Activated CD4-positive, alpha-beta T cell treated with anti-CD3 and anti-CD28 coated beads for 36 hours (primary cell): Measurements from ENCODE around the gene ACAN. TPM values are rescaled to one million over a fixed set of nuclear protein-coding genes. Genes with fewer than 3 reads are reported as not detected.

Experiments
- ATAC-seq: fragments of 200-7000 bp; cut with Tn5 transposase; one replicate; pipeline ENCODE4 v1.10.0; 2021; ENCODE audit warnings: mild to moderate bottlenecking, moderate library complexity
- CTCF ChIA-PET: fragments of 350-600 bp; sonication (Branson Sonifier 250); formaldehyde crosslinking; loops from one replicate; lab custom pipeline; 2021; ENCODE audit warnings: antibody characterized with exemption; lab: Charles Lee
- POLR2A ChIA-PET: fragments of 350-600 bp; sonication (Branson Sonifier 250); formaldehyde crosslinking; loops from one replicate; lab custom pipeline; 2021; ENCODE audit warnings: antibody characterized with exemption, inconsistent platforms; lab: Charles Lee
- DNase-seq: peaks from one replicate; pipeline ENCODE4 v3.0.0-alpha.2; 2020
- H3K27ac Mint-ChIP-seq: one replicate; pipeline ENCODE4 v1.8.0; 2021; ENCODE audit warnings: mixed read lengths
- H3K27me3 Mint-ChIP-seq: one replicate; pipeline ENCODE4 v1.8.0; 2021; ENCODE audit warnings: mixed read lengths
- H3K36me3 Mint-ChIP-seq: one replicate; pipeline ENCODE4 v1.8.0; 2021; ENCODE audit warnings: low read depth, mixed read lengths
- H3K4me1 Mint-ChIP-seq: one replicate; pipeline ENCODE4 v1.8.0; 2021; ENCODE audit warnings: mixed read lengths
- H3K4me3 Mint-ChIP-seq: one replicate; pipeline ENCODE4 v1.8.0; 2021; ENCODE audit warnings: mild to moderate bottlenecking, moderate library complexity, mixed read lengths
- H3K9me3 Mint-ChIP-seq: one replicate; pipeline ENCODE4 v1.8.0; 2021; ENCODE audit warnings: low read depth, mixed read lengths
- intact Hi-C, 2 experiments: fragments of 100-400 bp; cut with DNase I in 1 of 2; cut with micrococcal nuclease in 1 of 2; formaldehyde crosslinking; loops; one replicate each; pipeline versions ENCODE4 v1.14.2 to v1.15.1; 2022 to 2024; cut with DNase I, micrococcal nuclease
- total RNA-seq, 2 experiments: library from RNA; stranded (reverse); gene quantifications; one replicate each; pipeline ENCODE4 v1.2.3, GENCODE V29; 2021

ACAN gene
- total RNA-seq, 2 experiments from 2014 or later, result not detected

DNA sequence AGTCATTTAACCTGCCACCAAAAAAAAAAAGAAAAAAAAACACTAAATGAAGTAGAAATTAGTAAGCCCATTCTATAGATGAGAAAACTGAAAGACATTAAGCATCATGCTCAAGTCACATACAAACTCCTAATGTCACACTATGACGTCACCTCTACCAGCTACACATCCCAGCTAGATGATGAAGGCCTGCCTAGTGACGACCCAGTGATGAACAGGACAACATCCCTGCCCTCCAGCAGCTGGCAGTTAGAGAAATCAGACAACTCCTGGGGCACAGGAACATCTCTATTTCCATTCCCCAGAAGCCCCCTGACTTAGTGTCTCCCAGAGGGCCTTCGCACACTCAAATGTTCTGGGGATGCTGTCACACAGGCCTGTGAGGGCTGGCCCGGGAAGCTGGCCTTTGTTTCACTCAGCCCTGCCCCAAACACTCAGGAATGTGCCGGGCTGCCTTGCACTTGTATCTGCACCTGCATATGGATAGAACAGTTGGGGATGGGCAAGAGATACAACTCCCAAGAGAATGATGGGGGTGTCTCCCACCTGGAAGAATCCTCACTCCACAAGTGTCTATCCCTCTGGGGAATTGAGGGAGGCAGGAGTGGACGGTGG is 99.1 kb downstream of the ACAN start:
- peaks cover 2% of the 10 kb centered on the region for H3K36me3 Mint-ChIP-seq
- peaks cover 40% of the 10 kb centered on the region for H3K4me1 Mint-ChIP-seq
- H3K27me3 Mint-ChIP-seq, result no peaks in the 10 kb centered on the region
- H3K4me3 Mint-ChIP-seq, result no peak overlapping the region
- intact Hi-C loops, result no loop called here
- no peak for ATAC-seq
- H3K9me3 Mint-ChIP-seq, result no peaks in the 10 kb centered on the region
- no peak for DNase-seq
- ChIA-PET CTCF (interaction anchor here (0.6 to 5.2 kb wide), 5 partner anchors 7 to 175 kb away, joined by 3 to 73 read pairs (median 8); partner anchors contain the start of gene HAPLN3), POLR2A (interaction anchor here (0.5 to 1.2 kb wide), 2 partner anchors 186 to 1484 kb away, joined by 4 to 8 read pairs; partner anchors contain the start of gene ABHD2)
- H3K27ac Mint-ChIP-seq, result peak overlapping the region; percentile 49

DNA sequence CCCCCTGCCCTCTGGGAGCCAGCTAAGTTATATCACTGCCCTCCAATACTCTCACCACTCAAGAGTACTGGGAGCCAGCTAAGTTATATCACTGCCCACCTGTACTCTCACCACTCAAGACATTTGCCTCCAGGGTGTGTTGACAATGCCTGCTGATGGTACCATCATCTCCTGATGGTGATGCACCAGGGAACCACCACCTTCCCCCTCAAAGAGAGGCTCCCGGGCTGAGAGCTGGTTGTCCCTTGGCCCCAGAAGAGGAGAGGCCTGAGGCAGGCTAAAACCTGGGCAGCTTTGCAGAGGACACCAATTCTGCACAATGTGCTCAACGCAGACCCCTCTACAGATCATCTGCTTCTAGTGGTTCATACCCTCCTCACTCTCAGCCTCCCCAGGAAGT is 99.6 kb downstream of the ACAN start:
- peaks cover 35% of the 10 kb centered on the region for H3K4me1 Mint-ChIP-seq
- POLR2A ChIA-PET, result interaction anchor here (0.5 to 1.2 kb wide), 2 partner anchors 185 to 1483 kb away, joined by 4 to 8 read pairs; partner anchors contain the start of gene ABHD2
- peaks cover 2% of the 10 kb centered on the region for H3K36me3 Mint-ChIP-seq
- CTCF ChIA-PET, result interaction anchor here (0.8 to 5.2 kb wide), 6 partner anchors 8 to 118 kb away, joined by 3 to 73 read pairs (median 8); partner anchors contain the start of gene HAPLN3
- H3K4me3 Mint-ChIP-seq, result no peak overlapping the region
- intact Hi-C loops, result no loop called here
- H3K27ac Mint-ChIP-seq, result no peak overlapping the region
- H3K9me3 Mint-ChIP-seq, result no peaks in the 10 kb centered on the region
- no peaks in the 10 kb centered on the region for H3K27me3 Mint-ChIP-seq
- ATAC-seq (no peak), DNase-seq (no peak)

DNA sequence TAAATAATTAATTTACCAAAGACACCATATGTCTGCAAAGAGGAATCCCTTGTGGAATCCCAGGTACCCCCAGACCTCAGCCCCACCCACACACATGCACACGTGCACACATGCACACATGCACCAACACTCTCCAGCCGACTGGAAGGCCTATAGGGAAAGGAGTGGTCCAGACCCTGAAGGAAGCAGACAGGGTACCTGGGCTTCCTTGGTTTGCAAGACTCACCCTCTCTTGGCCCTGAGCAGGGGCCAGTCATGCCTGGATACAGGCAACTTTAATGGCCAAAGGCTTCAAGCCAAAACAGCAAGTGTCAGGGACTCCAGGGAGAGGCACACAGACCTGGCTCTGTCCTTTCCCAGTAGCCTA is 101.0 kb downstream of the ACAN start:
- H3K4me1 Mint-ChIP-seq, result peaks cover 34% of the 10 kb centered on the region
- peak overlapping the region; percentile 78 for H3K27ac Mint-ChIP-seq
- ATAC-seq, result no peak
- CTCF ChIA-PET, result interaction anchor here (0.5 to 5.2 kb wide), 35 partner anchors 7 to 1447 kb away, joined by 3 to 73 read pairs (median 5); partner anchors contain the start of genes ABHD2 and HAPLN3
- H3K36me3 Mint-ChIP-seq, result peaks cover 2% of the 10 kb centered on the region
- no peaks in the 10 kb centered on the region for H3K27me3 Mint-ChIP-seq
- intact Hi-C loops, result loop anchor here (1.0 kb wide), 2 partner anchors 10 to 113 kb away; no protein-coding TSS in a partner anchor
- no peak overlapping the region for H3K4me3 Mint-ChIP-seq
- no peak for DNase-seq
- H3K9me3 Mint-ChIP-seq, result no peaks in the 10 kb centered on the region
- POLR2A ChIA-PET, result interaction anchor here (1.0 to 1.1 kb wide), 2 partner anchors 9 to 13 kb away, joined by 4 to 5 read pairs; partner anchors contain the start of gene HAPLN3

DNA sequence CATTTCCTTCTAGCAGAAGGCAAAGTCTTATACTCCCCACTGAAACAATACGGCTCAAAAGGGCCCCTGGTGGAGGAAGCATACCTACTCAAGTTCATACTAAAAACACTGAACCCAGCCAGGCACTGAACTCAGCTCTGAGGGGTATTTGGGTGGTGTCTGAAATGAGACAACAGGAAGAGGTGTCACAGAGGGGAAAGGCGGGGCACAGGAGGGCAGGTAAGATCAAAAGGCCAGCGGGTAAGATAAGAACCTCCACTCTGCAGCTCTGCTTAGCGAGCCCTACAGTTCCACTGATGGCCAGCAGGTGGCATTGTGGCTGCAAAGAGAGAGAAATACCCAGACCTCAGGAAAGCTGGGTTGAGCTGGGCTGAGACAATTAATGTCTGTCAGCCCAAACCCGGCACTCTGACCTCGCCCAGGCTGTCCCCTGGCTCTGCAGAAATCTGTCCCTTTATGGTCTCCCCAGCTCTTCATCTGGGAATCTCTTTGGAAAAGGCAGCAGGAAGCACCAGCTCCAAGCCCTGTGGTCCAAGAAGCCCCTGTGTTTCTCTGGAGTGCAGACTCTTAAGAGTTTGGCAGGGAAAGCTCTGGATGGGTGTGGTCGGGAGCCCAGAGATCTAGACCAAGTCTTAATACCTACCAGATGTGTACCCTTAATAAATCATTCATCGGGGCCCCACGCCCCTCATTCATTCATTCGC is 101.5 kb downstream of the ACAN start:
- H3K27me3 Mint-ChIP-seq, result no peaks in the 10 kb centered on the region
- CTCF ChIA-PET, result interaction anchor here (0.6 to 5.2 kb wide), 45 partner anchors 8 to 1447 kb away, joined by 3 to 73 read pairs (median 4); partner anchors contain the start of genes ABHD2 and HAPLN3
- peaks cover 2% of the 10 kb centered on the region for H3K36me3 Mint-ChIP-seq
- POLR2A ChIA-PET, result interaction anchor here (0.8 to 1.1 kb wide), 3 partner anchors 9 to 263 kb away, joined by 4 to 5 read pairs (median 4); partner anchors contain the start of gene HAPLN3
- no peaks in the 10 kb centered on the region for H3K9me3 Mint-ChIP-seq
- H3K4me3 Mint-ChIP-seq, result no peak overlapping the region
- DNase-seq (peak; percentile 95), ATAC-seq (peak; percentile 99)
- peaks cover 34% of the 10 kb centered on the region for H3K4me1 Mint-ChIP-seq
- intact Hi-C loops, result loop anchor here (1.0 to 5.0 kb wide), 4 partner anchors 10 to 273 kb away; no protein-coding TSS in a partner anchor
- peak overlapping the region; percentile 78 for H3K27ac Mint-ChIP-seq

DNA sequence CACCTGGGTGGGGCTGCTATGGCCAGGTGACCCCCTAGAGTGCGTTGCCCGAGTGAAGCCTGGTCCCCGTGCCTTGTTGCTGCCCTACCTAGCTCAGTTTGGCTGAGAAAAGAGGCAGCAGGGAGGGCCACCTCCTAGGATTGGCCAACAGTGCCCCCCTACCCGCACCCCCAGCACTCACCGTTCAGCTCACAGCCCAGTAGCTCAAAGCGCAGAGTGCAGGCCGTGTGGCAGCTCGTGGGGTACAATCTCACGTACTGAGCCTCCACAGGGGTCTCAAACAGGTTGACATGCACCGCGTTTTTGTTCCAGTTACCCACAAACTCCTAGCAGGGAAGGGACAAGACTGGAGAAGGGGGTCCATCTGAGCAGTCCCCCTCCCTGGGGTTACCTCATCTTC is 102.3 kb downstream of the ACAN start:
- H3K36me3 Mint-ChIP-seq, result peaks cover 2% of the 10 kb centered on the region
- peaks cover 34% of the 10 kb centered on the region for H3K4me1 Mint-ChIP-seq
- H3K27ac Mint-ChIP-seq, result no peak overlapping the region
- no peaks in the 10 kb centered on the region for H3K27me3 Mint-ChIP-seq
- DNase-seq (no peak), ATAC-seq (no peak)
- H3K9me3 Mint-ChIP-seq, result no peaks in the 10 kb centered on the region
- H3K4me3 Mint-ChIP-seq, result no peak overlapping the region
- ChIA-PET POLR2A (interaction anchor here (0.7 kb wide), 1 partner anchor 10 kb away, joined by 3 read pairs; no protein-coding TSS in a partner anchor), CTCF (interaction anchor here (0.7 to 5.2 kb wide), 29 partner anchors 9 to 375 kb away, joined by 3 to 73 read pairs (median 7); partner anchors contain the start of genes ABHD2 and HAPLN3)
- intact Hi-C loops, result loop anchor here (1.0 to 5.0 kb wide), 2 partner anchors 272 kb away; no protein-coding TSS in a partner anchor

DNA sequence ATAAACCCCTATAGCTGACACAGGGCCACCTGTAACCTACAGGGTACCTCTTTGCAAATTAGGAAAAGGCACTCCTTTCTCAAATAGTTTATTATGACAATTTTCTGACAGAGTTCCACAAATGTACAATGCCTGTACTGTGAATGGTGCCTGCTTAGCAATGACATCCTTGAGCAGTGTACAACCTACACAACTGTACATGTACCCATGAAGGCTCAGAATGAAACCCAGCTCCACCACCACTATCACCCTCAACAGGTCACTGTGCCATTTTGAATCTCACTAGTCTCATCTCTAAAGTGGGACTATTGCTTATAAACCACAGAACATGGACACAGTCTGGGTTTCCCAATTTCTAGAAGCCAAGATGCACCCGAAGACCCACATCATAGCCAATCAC is 102.9 kb downstream of the ACAN start:
- H3K27ac Mint-ChIP-seq, result no peak overlapping the region
- DNase-seq (no peak), ATAC-seq (no peak)
- H3K9me3 Mint-ChIP-seq, result no peaks in the 10 kb centered on the region
- intact Hi-C loops, result loop anchor here in 1 of 2 experiments (5.0 kb wide), 1 partner anchor 271 kb away; no protein-coding TSS in a partner anchor
- H3K4me1 Mint-ChIP-seq, result peaks cover 36% of the 10 kb centered on the region
- POLR2A ChIA-PET, result interaction anchor here (0.7 kb wide), 1 partner anchor 10 kb away, joined by 3 read pairs; no protein-coding TSS in a partner anchor
- H3K4me3 Mint-ChIP-seq, result no peak overlapping the region
- H3K36me3 Mint-ChIP-seq, result peaks cover 2% of the 10 kb centered on the region
- H3K27me3 Mint-ChIP-seq, result no peaks in the 10 kb centered on the region
- CTCF ChIA-PET, result interaction anchor here (1.4 to 5.2 kb wide), 8 partner anchors 15 to 300 kb away, joined by 3 to 73 read pairs (median 12); no protein-coding TSS in a partner anchor

DNA sequence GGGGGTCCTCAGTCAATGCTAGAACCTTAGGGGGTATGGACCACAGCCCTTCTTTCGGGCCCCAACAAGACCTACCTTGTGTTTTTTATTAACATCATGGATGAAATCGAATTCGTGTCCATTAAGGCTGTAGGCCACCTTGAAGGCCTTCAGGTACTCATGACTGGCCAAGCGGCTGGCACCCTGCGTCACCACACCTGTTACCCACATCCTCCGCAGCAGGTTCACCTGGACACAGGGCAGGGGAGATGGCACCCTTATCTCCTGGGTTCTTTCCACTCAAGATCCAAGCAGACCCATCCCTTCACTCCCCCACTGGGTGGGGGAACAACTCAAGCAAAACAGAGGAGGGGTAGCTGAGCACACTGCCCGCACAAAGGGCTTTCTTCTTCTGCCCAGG is 103.3 kb downstream of the ACAN start:
- intact Hi-C loops, result loop anchor here in 1 of 2 experiments (5.0 kb wide), 1 partner anchor 271 kb away; no protein-coding TSS in a partner anchor
- no peak for ATAC-seq
- Mint-ChIP-seq H3K36me3 (peaks cover 2% of the 10 kb centered on the region), H3K27me3 (no peaks in the 10 kb centered on the region), H3K4me1 (peaks cover 37% of the 10 kb centered on the region), H3K27ac (no peak overlapping the region), H3K9me3 (no peaks in the 10 kb centered on the region), H3K4me3 (no peak overlapping the region)
- ChIA-PET CTCF (interaction anchor here (1.4 to 2.4 kb wide), 4 partner anchors 17 to 300 kb away, joined by 3 to 13 read pairs (median 8); no protein-coding TSS in a partner anchor), POLR2A (no interaction called here)
- DNase-seq, result no peak

DNA sequence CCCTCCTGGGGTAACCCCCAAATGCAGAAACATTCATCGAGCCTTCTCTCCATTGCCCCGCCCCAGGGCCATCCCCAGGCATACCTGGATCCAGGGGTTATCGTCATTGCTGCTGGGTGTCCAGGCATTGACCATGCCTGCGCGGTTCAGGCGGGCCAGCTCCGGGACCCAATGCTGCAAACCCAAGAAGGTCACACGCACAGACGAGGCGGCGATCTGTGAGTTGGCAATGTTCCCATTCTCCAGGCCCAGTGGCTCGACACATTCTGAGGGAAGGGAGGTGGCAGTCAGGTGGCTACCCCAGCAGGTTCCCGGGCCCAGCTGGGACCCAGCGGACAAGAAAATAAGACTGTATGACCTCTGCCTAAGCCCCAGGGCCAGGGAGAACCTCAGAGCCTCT is 103.9 kb downstream of the ACAN start:
- Mint-ChIP-seq H3K27ac (no peak overlapping the region), H3K4me3 (no peak overlapping the region), H3K4me1 (peaks cover 38% of the 10 kb centered on the region), H3K9me3 (no peaks in the 10 kb centered on the region), H3K27me3 (no peaks in the 10 kb centered on the region), H3K36me3 (no peaks in the 10 kb centered on the region)
- ATAC-seq, result no peak
- ChIA-PET POLR2A (no interaction called here), CTCF (no interaction called here)
- intact Hi-C loops, result loop anchor here in 1 of 2 experiments (5.0 kb wide), 1 partner anchor 270 kb away; no protein-coding TSS in a partner anchor
- no peak for DNase-seq

DNA sequence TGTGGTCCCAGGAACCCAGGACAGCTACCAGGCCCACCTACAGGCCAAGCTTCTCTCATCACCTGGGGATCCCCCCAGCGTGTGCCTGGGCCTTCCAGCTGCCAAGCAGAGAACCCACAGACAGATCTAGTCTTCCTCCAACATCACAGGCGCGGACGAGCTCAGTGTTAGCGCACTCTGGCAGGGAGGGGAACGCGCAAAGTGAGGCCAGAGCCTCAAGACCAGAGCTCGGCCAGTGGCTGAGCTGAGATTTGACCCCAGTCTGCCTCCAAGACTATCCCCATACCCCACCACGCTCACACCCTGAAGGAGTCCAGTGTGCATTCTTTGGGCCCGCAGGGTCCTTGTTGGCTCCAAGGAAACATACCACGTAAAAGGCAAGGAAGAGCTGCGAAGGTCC is 104.9 kb downstream of the ACAN start:
- ATAC-seq, result no peak
- H3K4me1 Mint-ChIP-seq, result peaks cover 37% of the 10 kb centered on the region
- no peak overlapping the region for H3K27ac Mint-ChIP-seq
- CTCF ChIA-PET, result interaction anchor here (0.7 to 0.8 kb wide), 2 partner anchors 11 to 311 kb away, joined by 3 read pairs; no protein-coding TSS in a partner anchor
- no peaks in the 10 kb centered on the region for H3K36me3 Mint-ChIP-seq
- H3K4me3 Mint-ChIP-seq, result no peak overlapping the region
- no peak for DNase-seq
- H3K9me3 Mint-ChIP-seq, result no peaks in the 10 kb centered on the region
- intact Hi-C loops, result loop anchor here in 1 of 2 experiments (5.0 kb wide), 1 partner anchor 269 kb away; no protein-coding TSS in a partner anchor
- H3K27me3 Mint-ChIP-seq, result no peaks in the 10 kb centered on the region
- POLR2A ChIA-PET, result no interaction called here

DNA sequence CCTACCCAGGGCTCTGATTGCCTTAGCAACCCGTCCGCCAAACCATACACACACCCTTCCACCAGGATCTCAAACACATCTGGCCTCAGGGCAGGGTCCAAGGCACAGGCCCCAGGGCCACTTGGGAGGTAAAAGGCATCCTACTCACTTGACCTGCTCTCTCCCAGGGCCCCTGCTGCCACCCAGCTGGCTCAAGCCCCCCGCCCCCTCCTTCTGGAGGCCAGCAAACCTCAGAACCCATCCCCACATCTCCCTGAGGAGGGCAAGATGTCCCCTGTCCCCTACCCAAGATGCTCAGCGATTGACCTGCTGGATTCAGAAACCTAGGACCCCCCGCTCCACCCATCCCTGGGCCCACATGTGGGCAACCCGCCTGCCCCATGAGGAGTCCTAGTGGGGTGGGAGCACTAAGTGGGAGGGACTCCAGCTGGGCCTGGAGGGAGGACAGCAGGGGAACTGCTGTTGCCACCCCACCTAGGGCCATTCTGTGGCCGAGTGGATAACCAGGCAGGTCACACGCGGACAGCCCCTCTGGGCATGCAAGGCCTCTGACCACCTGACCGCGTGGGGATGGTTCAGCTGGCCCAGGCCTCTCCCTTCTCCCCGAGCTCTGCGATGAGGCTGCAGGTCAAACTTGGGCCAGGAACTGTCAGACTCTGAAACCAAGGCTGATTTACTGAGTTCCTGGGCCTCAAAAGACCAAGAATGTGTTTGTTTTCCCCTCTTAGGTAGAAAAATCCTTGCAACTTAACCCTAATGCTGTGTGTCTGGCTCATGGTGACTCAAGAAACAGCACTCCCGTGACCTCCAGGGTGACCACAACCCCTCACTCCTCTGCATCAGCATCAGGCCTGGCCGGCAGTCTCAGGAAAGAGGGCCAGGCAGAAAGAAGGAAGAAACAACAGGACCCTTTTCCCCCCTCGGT is 105.7 kb downstream of the ACAN start:
- ATAC-seq (no peak), DNase-seq (no peak)
- ChIA-PET CTCF (interaction anchor here (0.8 kb wide), 1 partner anchor 12 kb away, joined by 3 read pairs; no protein-coding TSS in a partner anchor), POLR2A (no interaction called here)
- Mint-ChIP-seq H3K4me3 (no peak overlapping the region), H3K27ac (no peak overlapping the region), H3K36me3 (no peaks in the 10 kb centered on the region), H3K9me3 (no peaks in the 10 kb centered on the region), H3K4me1 (peaks cover 33% of the 10 kb centered on the region), H3K27me3 (no peaks in the 10 kb centered on the region)
- intact Hi-C loops, result loop anchor here in 1 of 2 experiments (5.0 kb wide), 1 partner anchor 268 kb away; no protein-coding TSS in a partner anchor
